ENCODE results near the gene ZFP64. TPM values are rescaled to one million over a fixed set of nuclear protein-coding genes. Genes with fewer than 3 reads are reported as not detected.
A peak's percentile ranks its signal among the peaks of the same experiment; 100 is the strongest.

ZFP64 gene
- total RNA-seq, 1 donor from 2014 or later: 39.1 TPM

- DNase-seq: peak; percentile 32
- Mint-ChIP-seq H3K36me3 (ENCODE audit: unreplicated experiment) (no peaks in the 10 kb centered on the region), H3K27me3 (ENCODE audit: unreplicated experiment) (peaks cover 15% of the 10 kb centered on the region), H3K4me1 (ENCODE audit: low read depth, unreplicated experiment) (peaks cover 4% of the 10 kb centered on the region), H3K9me3 (ENCODE audit: unreplicated experiment) (no peaks in the 10 kb centered on the region), H3K27ac (ENCODE audit: unreplicated experiment) (no peak overlapping the region), H3K4me3 (ENCODE audit: unreplicated experiment) (peak overlapping the region; percentile 89)
- no peak for TF ChIP-seq CTCF (IDR thresholded peaks at IDR 0.05; ENCODE audit: partially characterized antibody, unreplicated experiment)
These were observed 87.5 kb downstream of the ZFP64 start for GRCh38 chr20:52103913-52104545.

GRCh38 chr20:52103335-52103912 is 88.2 kb downstream of the ZFP64 start:
- Mint-ChIP-seq H3K9me3 (ENCODE audit: unreplicated experiment) (no peaks in the 10 kb centered on the region), H3K4me3 (ENCODE audit: unreplicated experiment) (peak overlapping the region; percentile 89), H3K27me3 (ENCODE audit: unreplicated experiment) (peaks cover 15% of the 10 kb centered on the region), H3K36me3 (ENCODE audit: unreplicated experiment) (no peaks in the 10 kb centered on the region), H3K27ac (ENCODE audit: unreplicated experiment) (no peak overlapping the region), H3K4me1 (ENCODE audit: low read depth, unreplicated experiment) (peaks cover 4% of the 10 kb centered on the region)
- no peak for DNase-seq
- no peak for TF ChIP-seq CTCF (IDR thresholded peaks at IDR 0.05; ENCODE audit: partially characterized antibody, unreplicated experiment)

- peaks cover 18% of the 10 kb centered on the region for H3K27me3 Mint-ChIP-seq (ENCODE audit: unreplicated experiment)
These were observed 89.0 kb downstream of the ZFP64 start for GRCh38 chr20:52102559-52102958.

GRCh38 chr20:52102126-52102525 is 89.5 kb downstream of the ZFP64 start:
- DNase-seq: no peak
- no peaks in the 10 kb centered on the region for H3K9me3 Mint-ChIP-seq (ENCODE audit: unreplicated experiment)
- no peak overlapping the region for H3K4me3 Mint-ChIP-seq (ENCODE audit: unreplicated experiment)
- H3K36me3 Mint-ChIP-seq (ENCODE audit: unreplicated experiment): no peaks in the 10 kb centered on the region
- TF ChIP-seq CTCF (IDR thresholded peaks at IDR 0.05; ENCODE audit: partially characterized antibody, unreplicated experiment): no peak
- H3K4me1 Mint-ChIP-seq (ENCODE audit: low read depth, unreplicated experiment): peaks cover 4% of the 10 kb centered on the region
- no peak overlapping the region for H3K27ac Mint-ChIP-seq (ENCODE audit: unreplicated experiment)
- peaks cover 18% of the 10 kb centered on the region for H3K27me3 Mint-ChIP-seq (ENCODE audit: unreplicated experiment)

More at GRCh38 chr20:52102559-52102958, 89.0 kb downstream of the ZFP64 start:
- no peak for DNase-seq
- Mint-ChIP-seq H3K36me3 (ENCODE audit: unreplicated experiment) (no peaks in the 10 kb centered on the region), H3K4me3 (ENCODE audit: unreplicated experiment) (no peak overlapping the region), H3K9me3 (ENCODE audit: unreplicated experiment) (no peaks in the 10 kb centered on the region), H3K27ac (ENCODE audit: unreplicated experiment) (no peak overlapping the region), H3K4me1 (ENCODE audit: low read depth, unreplicated experiment) (peaks cover 4% of the 10 kb centered on the region)
- TF ChIP-seq CTCF (IDR thresholded peaks at IDR 0.05; ENCODE audit: partially characterized antibody, unreplicated experiment): no peak

Measured in glutamatergic neuron (in vitro differentiated cells).